GM10847 (cell line): Measurements from ENCODE around the gene MREG.

Experiments
- POLR2A ChIP-seq: IDR thresholded peaks from 2 replicates; pipeline ENCODE4 v1.6.1; 2011; ENCODE audit not compliant: insufficient read length; ENCODE audit errors: extremely low read depth

MREG gene

GRCh38 chr2:215974700-215975429, 38.5 kb downstream of the MREG start:
- TF ChIP-seq POLR2A: no peak

- TF ChIP-seq POLR2A: no peak
Observed at GRCh38 chr2:215973954-215974699, 39.2 kb downstream of the MREG start.

- TF ChIP-seq POLR2A: no peak
Observed at GRCh38 chr2:215973145-215973792, 40.1 kb downstream of the MREG start.

DNA sequence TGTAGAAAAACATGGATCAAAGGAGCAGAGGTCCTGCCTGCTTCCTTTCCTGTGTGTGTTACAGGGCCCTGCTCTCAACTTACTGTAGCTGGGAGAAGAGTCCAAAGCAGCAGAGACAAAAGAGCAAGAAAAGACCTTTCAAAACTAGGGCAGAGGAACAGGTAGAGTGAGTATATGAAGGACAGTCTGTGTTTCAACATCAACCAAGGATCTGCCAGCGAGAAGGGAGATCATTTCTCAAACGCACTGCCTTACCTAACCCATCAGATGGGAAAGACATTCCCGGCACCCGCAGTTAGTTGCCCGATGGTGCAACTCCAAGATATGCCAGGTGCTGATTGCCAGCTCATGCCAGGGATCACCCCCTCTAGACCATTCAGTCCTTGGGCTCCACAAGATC, 41.7 kb downstream of the MREG start:
- no peak for TF ChIP-seq POLR2A

GRCh38 chr2:215970425-215970824, 42.9 kb downstream of the MREG start:
- no peak for TF ChIP-seq POLR2A

GRCh38 chr2:215969131-215969841, 44.1 kb downstream of the MREG start:
- TF ChIP-seq POLR2A: no peak

GRCh38 chr2:215968499-215968898, 44.9 kb downstream of the MREG start:
- no peak for TF ChIP-seq POLR2A

GRCh38 chr2:215967590-215968378, 45.6 kb downstream of the MREG start:
- TF ChIP-seq POLR2A: no peak

DNA sequence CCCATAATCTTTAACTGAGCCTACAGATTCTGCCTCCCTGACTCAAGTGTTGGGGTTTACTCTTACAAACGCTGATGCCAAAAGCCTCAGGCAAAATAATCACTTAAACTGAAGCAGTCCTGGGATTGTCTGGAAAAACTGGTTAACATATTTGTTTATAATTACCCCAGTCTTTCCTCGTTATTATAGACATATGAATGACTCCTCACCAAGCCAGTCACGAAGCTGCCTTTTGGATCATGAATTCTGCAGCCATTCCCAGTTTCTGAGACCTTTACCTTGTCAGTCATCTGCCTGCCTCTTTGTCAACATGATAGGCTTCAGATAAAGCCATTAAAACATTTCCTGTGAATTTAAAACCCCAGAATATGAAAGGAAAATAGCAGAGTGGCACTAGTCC, 46.4 kb downstream of the MREG start:
- TF ChIP-seq POLR2A: no peak

DNA sequence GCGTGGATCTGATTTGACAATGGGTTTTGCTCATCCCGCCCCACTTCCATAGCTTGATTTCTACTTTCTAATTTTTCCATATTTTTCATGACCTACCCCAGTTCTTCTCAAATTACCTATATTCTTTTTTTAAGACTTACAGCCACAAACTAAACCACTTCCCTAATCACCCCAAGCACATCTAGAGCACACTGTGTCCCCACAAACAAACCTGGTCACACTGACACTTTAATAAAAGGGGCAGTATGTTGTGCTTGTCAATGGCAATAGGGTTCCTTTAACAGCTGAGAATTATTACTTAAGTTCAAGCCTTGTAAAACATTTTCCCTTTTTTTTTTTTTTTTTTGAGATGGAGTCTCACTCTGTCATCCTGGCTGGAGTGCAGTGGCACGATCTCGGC, 47.1 kb downstream of the MREG start:
- TF ChIP-seq POLR2A: no peak

DNA sequence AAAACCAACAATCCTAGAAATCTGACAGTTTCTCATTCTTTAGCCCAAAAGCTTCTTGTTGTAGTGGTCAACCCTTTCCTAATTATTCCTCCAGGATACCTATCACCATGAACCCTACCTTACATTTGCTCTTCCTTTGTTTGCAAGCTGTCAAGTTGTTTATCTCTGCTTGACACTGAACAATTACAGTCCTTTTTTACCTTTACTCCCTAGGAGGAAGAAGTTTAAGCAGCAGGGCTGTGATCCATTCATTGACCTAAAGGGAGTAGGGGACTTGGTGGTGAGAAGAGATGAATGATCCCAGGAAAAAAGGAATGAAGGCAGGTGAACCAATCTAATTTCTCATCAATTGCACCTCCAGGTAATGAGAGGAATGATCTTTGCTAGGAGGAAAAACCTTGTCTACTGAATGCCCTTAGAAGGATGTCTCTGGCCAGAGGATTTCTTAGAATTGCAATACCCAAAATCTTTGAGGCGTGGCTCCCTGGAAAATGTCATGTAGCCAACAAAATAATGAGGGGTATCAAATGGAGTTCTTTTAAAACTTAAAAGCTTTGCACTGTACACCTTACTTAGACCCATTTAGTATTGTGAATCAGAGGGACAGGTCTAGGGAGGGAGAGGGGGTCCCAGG, 47.7 kb downstream of the MREG start:
- no peak for TF ChIP-seq POLR2A

GRCh38 chr2:215961981-215962380, 51.4 kb downstream of the MREG start:
- no peak for TF ChIP-seq POLR2A

DNA sequence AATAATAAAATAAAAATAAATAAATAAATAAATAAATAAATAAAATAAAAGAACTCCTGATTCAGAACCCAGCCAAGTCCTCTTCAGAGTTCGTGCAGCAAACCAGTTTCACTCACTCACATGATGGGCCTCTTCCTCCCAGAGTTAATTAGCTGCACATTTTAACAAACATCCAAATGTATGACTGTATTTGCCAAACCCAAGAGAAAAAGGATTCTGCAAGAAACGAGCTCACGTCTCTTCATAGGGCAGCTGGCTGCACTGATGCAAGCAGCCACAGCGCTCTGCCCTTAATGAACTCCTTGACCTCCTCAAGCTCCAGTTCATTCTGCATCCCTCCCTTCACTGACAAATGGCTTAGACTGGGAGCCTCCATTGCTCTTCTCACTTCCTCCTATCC, 55.1 kb downstream of the MREG start:
- no peak for TF ChIP-seq POLR2A
